Measurements from ENCODE around the gene COL25A1.
"Not testable (repeated sequence)": the region's sequence is repeated elsewhere in the genome, so short reads cannot be mapped to it uniquely, and the experiment has no call there.

Gene COL25A1

DNA sequence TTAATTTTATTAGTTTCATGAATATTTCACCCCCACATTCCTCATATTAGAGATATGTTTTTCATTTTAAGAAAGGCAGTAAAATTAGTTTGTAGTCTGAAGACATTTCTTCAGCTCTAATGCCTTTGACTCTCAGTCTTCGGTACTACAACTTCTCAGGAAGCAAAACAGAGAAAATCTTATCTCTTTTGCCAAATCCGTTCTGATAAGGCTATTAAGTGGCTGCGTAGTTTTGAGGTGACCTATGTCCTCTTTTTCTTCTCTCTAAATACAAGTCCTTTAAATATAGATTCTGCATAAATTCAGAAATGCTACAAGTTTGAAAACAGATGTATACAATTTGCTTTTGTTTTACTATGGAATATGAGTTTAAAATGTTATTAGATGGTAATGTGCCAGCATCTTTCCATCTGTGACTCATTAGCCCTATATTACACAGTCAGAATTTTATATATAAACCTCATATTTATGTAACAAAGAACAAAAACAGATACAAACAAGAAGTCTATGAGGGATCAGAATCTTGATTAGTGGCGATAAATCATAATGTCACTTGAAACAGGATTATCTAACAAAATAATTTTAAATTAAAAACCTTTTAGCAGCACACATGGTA lies 358.4 kb downstream of the COL25A1 start:
- DNase-seq: no peak

DNA sequence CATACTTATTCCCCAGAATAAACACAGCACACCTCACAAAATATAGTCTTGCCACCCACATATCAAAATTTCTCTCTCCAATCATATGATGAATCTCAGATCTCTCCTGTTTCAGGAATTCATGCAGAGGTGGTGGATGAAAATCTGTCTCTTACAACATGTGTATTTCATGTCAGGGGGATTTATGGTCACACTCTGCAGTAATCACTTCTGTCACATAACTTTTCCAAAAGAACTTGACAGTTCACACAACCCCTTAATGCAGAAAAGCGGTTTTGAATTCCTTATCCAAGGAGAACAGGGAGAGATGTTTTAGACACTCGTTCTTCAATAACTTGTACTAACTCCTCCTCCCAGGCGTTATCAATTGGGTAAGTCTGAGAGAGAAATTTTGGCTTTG lies 359.1 kb downstream of the COL25A1 start:
- no peak for DNase-seq

DNA sequence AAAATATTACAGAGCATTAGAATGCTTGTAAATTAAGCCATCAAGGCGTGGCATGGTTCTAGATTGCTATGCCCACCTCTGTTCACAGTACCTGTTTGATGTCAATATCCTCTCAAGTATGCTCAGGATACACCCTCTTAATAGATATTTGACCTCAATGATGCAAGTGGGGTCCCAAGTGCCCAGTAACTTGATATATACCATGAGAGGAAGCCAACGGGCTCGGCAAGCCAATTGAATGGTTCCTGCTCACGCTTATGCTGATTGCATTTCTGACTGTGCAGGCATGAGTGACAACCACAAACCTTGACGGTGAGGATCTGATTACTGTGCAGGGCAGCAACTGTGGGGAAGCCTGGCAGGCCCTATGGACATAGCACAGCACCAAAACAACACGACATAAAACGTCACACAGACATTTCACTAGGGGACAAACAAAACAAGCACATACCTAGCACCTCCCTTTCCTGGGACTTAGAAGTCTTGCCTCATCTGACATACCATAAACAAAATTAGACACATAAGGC lies 360.5 kb downstream of the COL25A1 start:
- no peak for DNase-seq

- DNase-seq: no peak
Observed at GRCh38 chr4:108940634-108941033, 361.8 kb downstream of the COL25A1 start.

- DNase-seq: no peak
Observed at GRCh38 chr4:108940149-108940548, 362.3 kb downstream of the COL25A1 start.

GRCh38 chr4:108937066-108937465 lies 365.4 kb downstream of the COL25A1 start:
- no peak for DNase-seq

GRCh38 chr4:108933925-108934324 lies 368.5 kb downstream of the COL25A1 start:
- not testable (repeated sequence) for DNase-seq

- DNase-seq: no peak
Observed at GRCh38 chr4:108933046-108933445, 369.4 kb downstream of the COL25A1 start.

- DNase-seq: no peak
Observed at GRCh38 chr4:108931926-108932325, 370.5 kb downstream of the COL25A1 start.

DNA sequence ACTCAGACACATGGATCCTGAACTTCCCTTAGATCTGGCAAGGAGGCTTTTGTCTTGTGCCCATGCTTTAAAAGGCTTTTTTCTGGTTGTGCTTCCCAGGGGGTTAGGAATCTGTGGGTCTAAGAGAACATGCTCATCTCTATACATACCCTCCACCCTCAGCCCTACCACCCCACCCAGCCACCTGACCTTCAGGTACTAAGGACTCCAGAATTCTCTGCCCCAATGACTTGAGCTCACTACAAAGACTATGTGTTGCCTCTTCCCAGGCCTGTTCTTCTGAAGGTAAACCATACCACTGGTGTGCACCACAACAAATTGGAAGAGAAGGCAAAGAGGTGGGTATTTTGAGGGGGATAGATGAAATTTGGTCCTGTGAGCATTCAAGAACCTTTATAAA lies 372.3 kb downstream of the COL25A1 start:
- DNase-seq: no peak

- no peak for DNase-seq
Observed at GRCh38 chr4:108926781-108927180, 375.7 kb downstream of the COL25A1 start.

GRCh38 chr4:108926061-108926460 lies 376.4 kb downstream of the COL25A1 start:
- DNase-seq: no peak

- DNase-seq: no peak
Observed at GRCh38 chr4:108922191-108922590, 380.3 kb downstream of the COL25A1 start.

DNA sequence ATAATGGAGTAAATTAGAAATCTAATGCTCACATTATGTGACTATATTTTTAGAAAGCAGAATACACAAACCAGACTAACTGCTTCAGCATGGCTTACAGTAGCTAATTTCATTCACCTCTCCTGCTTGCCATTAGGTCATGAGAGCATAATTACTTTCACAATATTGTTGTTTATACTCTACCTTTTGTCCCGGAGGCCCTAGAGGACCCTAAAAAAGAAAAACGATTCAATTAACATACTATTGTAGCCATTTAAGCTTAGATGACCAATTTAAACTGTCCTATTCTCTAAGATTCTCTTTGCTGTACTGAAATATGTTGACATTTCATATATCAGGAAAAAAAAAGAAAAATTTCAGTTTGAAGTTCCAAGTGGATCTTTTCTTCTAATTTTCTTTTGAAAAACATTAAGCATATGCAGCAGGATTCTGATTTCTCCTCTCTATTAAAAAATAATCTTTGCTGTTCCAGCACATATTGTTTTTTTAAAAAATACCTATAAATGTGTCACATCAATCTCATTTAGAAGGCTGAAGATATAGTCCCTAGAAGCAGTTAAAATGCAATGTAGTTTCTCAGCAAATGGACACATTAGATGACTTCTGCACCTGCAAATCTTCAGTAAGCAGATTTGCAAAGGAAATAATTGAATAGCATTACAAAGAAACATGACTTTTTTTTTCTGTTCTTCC lies 381.9 kb downstream of the COL25A1 start:
- no peak for DNase-seq

DNA sequence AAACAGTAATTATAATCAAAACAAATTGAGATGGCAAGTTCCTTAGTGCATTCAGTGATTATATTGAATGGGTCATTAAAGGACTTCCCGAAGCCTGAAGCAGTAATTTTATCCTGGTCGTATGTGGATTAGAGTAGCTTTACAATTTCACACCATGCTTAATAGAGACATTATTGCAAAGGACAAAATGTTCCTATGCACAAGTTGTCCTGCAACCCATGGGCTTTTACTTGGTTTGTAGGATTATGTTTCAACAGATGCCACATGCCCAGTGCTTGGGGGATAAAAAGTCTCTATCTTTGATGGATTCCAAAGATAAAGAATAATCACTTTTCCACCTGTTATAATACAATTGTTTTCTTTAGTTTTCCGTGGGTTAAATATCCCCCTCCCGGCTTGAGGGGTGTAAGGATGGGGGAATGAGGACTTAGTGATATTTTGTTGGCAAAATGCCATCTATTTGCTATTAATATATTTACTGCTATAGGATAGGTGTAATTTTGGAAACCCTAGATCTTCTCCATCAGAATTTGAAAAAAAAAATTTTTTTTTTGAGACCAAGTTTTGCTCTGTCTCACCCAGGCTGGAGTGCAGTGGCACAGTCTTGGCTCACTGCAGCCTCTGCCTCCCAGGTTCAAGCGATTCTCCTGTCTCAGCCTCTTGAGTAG lies 383.1 kb downstream of the COL25A1 start:
- DNase-seq: no peak

DNA sequence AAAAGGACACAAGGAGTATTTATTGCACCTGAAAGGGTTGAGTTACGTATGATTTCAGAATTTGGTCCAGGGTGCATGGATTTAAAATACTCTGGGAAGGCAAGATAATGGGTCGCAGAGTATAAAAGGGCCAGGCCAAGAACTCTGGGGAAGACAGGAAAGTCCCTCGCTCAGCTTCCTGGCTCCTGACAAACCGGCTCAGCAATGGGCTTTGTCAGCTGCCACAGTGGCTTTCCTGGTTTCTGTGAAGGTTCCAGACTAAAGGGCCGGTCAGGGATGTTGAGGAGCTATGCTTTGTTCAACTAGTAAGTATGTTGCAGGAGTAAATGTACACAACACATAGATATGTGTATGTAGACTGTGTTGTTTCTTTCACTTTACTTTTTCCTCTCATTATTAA lies 385.2 kb downstream of the COL25A1 start:
- DNase-seq: no peak

DNA sequence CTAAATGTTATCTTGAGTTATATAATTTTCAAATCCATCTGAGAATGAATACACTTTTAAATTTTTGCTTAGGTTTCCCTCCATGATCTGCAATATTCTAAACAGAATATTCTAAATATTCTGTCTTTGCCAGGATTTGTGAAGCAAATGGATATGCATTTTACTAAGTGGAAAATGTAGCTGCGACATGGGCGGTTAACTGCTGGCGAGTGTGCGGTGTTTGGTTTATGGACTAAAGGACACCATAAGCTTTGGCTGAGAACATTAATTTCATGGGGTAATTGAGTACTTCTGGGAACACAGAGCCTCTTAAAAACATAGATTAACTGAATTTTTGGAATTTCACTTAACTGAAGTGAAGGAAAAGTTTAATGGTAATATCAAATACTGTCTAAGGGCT lies 385.8 kb downstream of the COL25A1 start:
- no peak for DNase-seq

GRCh38 chr4:108906866-108907367 lies 395.5 kb downstream of the COL25A1 start:
- no peak for DNase-seq

DNA sequence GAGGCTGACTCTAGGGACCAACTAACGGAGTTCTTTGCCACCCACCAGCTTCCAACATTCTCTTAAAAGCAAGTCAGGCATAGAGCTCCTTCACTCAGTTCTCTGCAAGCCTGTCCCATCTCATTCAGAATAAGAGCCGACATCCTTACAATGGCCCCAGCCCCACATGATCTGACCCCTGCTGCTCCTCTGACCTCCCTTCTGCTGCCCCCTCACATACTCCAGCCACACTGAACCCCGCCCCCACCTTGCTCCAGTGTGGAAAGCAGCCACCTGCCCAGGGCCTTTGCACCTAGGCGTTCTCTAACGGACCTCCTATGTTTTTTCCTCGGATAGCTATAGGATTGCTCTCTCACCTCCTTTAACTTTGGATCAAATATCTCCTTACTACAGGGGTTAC lies 396.5 kb downstream of the COL25A1 start:
- DNase-seq: no peak

- DNase-seq: no peak
Observed at GRCh38 chr4:108903464-108904221, 398.8 kb downstream of the COL25A1 start.

DNA sequence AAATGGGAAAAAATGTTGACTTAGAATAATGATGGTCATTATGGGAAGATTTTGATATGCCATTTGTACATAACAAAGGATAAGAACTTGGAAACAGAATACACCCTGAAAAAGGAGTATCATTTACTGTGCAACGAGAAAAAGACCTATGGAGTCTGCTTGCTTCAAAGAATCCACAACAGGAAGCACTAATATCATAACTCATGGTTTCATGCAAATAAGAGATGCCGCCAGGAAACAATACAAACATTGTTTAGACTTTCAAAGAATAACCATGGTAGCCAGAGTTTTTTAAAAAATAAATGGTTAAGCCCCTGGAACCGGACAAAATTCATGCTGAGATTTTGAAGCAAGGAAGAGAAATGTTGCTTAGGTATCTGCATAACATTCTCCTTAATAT lies 399.7 kb downstream of the COL25A1 start:
- DNase-seq: no peak

GRCh38 chr4:108901291-108901690 lies 401.2 kb downstream of the COL25A1 start:
- no peak for DNase-seq

DNA sequence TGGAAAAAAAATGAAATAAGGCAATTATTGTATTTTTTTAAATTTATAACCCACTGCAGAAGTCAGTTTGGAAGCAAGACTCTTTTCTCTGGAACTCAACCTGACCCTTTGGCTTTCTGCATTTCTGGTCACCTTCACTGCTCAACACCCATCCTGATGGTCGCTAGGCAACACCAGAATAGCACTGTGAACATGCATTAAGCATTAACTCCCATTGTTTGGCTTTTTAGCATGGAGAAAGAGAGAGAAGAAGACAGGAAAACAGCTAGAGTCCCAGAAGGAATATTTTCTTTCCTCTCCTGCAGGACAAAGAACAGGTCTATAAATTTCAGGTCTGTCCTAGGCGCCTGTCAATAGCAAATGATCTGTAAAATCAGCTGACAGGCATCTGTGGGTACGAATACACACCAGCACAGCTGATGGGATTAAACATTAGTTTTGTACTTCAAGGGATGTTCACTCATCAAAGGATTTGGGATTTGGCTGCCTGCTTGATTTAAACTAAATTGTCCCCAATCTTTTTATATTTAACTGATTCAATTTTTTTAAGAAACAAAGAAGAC lies 402.4 kb downstream of the COL25A1 start:
- no peak for DNase-seq
